ENCODE results near the gene SCG5.

The SCG5 gene

DNA sequence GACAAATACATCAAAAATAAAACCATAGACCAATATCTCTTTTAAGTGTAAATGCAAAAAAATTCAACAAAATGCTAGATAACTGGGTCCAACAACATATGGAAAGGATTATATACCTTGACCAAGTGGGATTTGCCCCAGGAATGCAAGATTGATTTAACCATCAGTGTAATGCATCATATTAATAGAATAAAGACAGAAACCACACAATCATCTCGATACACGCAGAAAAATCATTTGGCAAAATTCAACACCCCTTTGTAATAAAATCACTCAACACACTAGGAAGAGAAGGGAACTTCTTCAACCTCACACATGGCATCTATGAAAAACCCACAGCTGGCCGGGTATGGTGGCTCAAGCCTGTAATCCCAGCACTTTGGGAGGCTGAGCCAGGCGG lies 95.8 kb downstream of the SCG5 start:
- in situ Hi-C loops (cut with HindIII; ENCODE audit: low pct_ligation_motif_present, low pct_unique_long_range_greater_than_20kb, low sequenced_read_pairs): no loop called here
- DNase-seq: no peak

DNA sequence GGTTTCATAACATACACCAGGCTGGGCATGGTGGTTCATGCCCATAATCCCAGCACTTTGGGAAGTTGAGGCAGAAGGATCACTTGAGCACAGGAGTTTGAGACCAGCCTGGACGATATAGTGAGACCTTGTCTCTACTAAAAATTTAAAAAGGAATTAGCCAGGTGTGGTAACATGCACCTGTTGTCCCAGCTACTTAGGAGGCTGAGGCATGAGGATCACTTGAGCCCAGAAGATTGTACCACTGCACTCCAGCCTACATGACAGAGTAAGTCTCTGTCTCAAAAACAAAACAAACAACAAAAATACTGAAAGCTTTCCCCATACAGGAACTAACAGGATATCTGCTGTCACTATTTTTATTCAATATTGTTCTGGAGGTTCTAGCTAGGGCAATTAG lies 97.2 kb downstream of the SCG5 start:
- DNase-seq: no peak
- in situ Hi-C loops (cut with HindIII; ENCODE audit: low pct_ligation_motif_present, low pct_unique_long_range_greater_than_20kb, low sequenced_read_pairs): no loop called here

GRCh38 chr15:32739522-32740063 lies 98.1 kb downstream of the SCG5 start:
- DNase-seq: no peak
- in situ Hi-C loops (cut with HindIII; ENCODE audit: low pct_ligation_motif_present, low pct_unique_long_range_greater_than_20kb, low sequenced_read_pairs): no loop called here

GRCh38 chr15:32743411-32744140 lies 102.1 kb downstream of the SCG5 start:
- DNase-seq: no peak
- in situ Hi-C loops (cut with HindIII; ENCODE audit: low pct_ligation_motif_present, low pct_unique_long_range_greater_than_20kb, low sequenced_read_pairs): no loop called here

GRCh38 chr15:32746116-32746857 lies 104.8 kb downstream of the SCG5 start:
- in situ Hi-C loops (cut with HindIII; ENCODE audit: low pct_ligation_motif_present, low pct_unique_long_range_greater_than_20kb, low sequenced_read_pairs): no loop called here
- no peak for DNase-seq

Data from ACHN (cell line).